Measurements from ENCODE around the gene CRKL.

The CRKL gene

DNA sequence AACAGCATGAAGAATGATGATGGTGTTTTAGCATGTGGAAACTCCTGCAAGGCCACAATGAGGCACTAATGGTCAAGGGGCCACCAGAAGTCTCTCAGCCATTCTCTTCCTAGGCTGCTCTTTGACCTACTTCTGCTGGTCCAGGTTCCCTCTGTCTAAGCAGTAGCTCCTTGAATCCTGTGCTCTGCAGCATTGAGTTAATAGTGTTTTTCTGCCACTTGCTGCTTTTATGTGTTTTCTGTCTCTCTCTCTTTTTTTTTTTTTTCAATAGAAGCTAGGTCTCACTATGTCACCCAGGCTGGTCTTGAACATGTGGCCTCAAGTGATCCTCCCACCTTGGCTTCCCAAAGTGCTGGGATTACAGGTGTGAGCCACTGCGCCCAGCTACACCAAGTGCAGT, 29.8 kb downstream of the CRKL start:
- no peak overlapping the region for H3K4me3 ChIP-seq (replicated peaks; ENCODE audit: insufficient read depth, low read length)
- no peak for DNase-seq (ENCODE audit: low read depth in 1 of 2, low spot score in 1 of 2)
- no peaks in the 10 kb centered on the region for H3K27me3 ChIP-seq (ENCODE audit: insufficient read depth, poor library complexity, severe bottlenecking)
- TF ChIP-seq, protein P1, sequence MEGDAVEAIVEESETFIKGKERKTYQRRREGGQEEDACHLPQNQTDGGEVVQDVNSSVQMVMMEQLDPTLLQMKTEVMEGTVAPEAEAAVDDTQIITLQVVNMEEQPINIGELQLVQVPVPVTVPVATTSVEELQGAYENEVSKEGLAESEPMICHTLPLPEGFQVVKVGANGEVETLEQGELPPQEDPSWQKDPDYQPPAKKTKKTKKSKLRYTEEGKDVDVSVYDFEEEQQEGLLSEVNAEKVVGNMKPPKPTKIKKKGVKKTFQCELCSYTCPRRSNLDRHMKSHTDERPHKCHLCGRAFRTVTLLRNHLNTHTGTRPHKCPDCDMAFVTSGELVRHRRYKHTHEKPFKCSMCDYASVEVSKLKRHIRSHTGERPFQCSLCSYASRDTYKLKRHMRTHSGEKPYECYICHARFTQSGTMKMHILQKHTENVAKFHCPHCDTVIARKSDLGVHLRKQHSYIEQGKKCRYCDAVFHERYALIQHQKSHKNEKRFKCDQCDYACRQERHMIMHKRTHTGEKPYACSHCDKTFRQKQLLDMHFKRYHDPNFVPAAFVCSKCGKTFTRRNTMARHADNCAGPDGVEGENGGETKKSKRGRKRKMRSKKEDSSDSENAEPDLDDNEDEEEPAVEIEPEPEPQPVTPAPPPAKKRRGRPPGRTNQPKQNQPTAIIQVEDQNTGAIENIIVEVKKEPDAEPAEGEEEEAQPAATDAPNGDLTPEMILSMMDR (IDR thresholded peaks at IDR 0.05; ENCODE audit: insufficient read depth, low read length), result no peak
- no peak overlapping the region for H3K27ac ChIP-seq (replicated peaks)

DNA sequence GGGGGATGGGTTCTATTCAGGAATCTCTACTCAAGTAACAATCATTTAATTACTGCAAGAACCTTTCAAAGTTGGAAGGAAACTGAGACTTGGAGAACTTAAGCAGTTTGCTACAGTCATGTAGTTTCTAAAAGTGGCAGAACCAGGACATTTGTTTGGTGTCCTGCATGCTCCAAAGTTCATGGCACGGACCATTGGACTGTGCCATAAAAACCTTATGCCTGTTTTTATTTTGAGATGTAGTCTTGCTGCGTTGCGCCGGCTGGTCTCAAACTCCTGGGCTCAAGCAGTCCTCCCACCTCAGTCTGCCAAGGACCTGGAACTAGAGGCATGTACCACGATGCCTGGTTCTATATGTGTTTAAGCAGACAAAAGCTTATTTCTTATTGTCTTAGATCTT, 31.2 kb downstream of the CRKL start:
- no peak overlapping the region for H3K4me3 ChIP-seq (replicated peaks; ENCODE audit: insufficient read depth, low read length)
- TF ChIP-seq GABPA (IDR thresholded peaks at IDR 0.05; ENCODE audit: low read depth) (no peak), SPI1 (IDR thresholded peaks at IDR 0.05; ENCODE audit: borderline replicate concordance, low read depth) (no peak), POLR2AphosphoS5 (IDR thresholded peaks at IDR 0.05; ENCODE audit: low read depth) (no peak)
- TF ChIP-seq, protein P1 (IDR thresholded peaks at IDR 0.05; ENCODE audit: insufficient read depth, low read length), result no peak
- TF ChIP-seq, protein P2, sequence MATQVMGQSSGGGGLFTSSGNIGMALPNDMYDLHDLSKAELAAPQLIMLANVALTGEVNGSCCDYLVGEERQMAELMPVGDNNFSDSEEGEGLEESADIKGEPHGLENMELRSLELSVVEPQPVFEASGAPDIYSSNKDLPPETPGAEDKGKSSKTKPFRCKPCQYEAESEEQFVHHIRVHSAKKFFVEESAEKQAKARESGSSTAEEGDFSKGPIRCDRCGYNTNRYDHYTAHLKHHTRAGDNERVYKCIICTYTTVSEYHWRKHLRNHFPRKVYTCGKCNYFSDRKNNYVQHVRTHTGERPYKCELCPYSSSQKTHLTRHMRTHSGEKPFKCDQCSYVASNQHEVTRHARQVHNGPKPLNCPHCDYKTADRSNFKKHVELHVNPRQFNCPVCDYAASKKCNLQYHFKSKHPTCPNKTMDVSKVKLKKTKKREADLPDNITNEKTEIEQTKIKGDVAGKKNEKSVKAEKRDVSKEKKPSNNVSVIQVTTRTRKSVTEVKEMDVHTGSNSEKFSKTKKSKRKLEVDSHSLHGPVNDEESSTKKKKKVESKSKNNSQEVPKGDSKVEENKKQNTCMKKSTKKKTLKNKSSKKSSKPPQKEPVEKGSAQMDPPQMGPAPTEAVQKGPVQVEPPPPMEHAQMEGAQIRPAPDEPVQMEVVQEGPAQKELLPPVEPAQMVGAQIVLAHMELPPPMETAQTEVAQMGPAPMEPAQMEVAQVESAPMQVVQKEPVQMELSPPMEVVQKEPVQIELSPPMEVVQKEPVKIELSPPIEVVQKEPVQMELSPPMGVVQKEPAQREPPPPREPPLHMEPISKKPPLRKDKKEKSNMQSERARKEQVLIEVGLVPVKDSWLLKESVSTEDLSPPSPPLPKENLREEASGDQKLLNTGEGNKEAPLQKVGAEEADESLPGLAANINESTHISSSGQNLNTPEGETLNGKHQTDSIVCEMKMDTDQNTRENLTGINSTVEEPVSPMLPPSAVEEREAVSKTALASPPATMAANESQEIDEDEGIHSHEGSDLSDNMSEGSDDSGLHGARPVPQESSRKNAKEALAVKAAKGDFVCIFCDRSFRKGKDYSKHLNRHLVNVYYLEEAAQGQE (IDR thresholded peaks at IDR 0.05; ENCODE audit: insufficient replicate concordance, low read depth), result no peak
- no peak overlapping the region for H3K27ac ChIP-seq (replicated peaks)
- no peak for DNase-seq (ENCODE audit: low read depth in 1 of 2, low spot score in 1 of 2)
- H3K27me3 ChIP-seq (ENCODE audit: insufficient read depth, poor library complexity, severe bottlenecking), result no peaks in the 10 kb centered on the region

DNA sequence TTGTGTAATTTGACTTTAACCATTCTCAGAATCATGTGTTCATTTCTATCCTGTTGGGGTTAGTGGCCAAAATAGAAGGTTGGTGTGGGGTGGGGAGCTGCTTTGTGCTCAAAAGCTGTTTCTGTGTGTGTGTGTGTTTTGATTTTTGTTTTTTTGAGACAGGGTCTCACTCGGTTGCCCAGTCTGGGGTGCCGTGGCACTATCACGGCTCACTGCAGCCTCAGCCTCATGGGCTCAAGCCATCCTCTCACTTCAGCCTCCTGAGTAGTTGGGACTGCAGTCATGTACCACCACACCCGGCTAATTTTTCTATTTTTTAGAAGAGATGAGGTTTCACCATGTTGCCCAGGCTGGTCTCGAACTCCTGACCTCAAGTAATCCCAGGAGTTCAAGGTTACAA, 31.8 kb downstream of the CRKL start:
- Histone ChIP-seq H3K4me3 (replicated peaks; ENCODE audit: insufficient read depth, low read length) (no peak overlapping the region), H3K27ac (replicated peaks) (no peak overlapping the region), H3K27me3 (ENCODE audit: insufficient read depth, poor library complexity, severe bottlenecking) (no peaks in the 10 kb centered on the region)
- DNase-seq (ENCODE audit: low read depth in 1 of 2, low spot score in 1 of 2), result no peak
- TF ChIP-seq, protein P2 (IDR thresholded peaks at IDR 0.05; ENCODE audit: insufficient replicate concordance, low read depth), result no peak
- TF ChIP-seq SPI1 (IDR thresholded peaks at IDR 0.05; ENCODE audit: borderline replicate concordance, low read depth), result no peak
- TF ChIP-seq GABPA (IDR thresholded peaks at IDR 0.05; ENCODE audit: low read depth), result no peak
- TF ChIP-seq, protein P1 (IDR thresholded peaks at IDR 0.05; ENCODE audit: insufficient read depth, low read length), result no peak
- TF ChIP-seq POLR2AphosphoS5 (IDR thresholded peaks at IDR 0.05; ENCODE audit: low read depth), result no peak

DNA sequence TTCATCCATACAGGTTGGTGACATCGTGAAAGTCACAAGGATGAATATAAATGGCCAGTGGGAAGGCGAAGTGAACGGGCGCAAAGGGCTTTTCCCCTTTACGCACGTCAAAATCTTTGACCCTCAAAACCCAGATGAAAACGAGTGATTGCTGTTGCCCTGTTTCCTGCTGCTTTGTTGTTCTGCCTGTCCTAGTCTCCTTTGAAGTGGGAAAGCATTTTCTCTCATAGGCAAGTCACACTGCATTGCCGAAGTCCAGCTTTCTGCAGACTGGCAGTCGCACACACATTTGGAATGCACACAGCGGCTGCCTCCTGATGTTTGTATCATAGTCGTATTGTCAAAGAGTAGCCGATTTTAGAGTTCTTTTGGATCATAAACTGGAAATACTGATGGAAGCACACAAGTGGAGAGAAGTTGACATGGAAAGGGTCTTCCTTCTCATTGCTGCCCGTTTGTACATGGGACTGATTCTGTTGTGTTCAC, 32.5 kb downstream of the CRKL start:
- no peak overlapping the region for H3K27ac ChIP-seq (replicated peaks)
- DNase-seq (ENCODE audit: low read depth in 1 of 2, low spot score in 1 of 2), result no peak
- H3K4me3 ChIP-seq (replicated peaks; ENCODE audit: insufficient read depth, low read length), result no peak overlapping the region
- H3K27me3 ChIP-seq (ENCODE audit: insufficient read depth, poor library complexity, severe bottlenecking), result no peaks in the 10 kb centered on the region
- TF ChIP-seq, protein P2 (IDR thresholded peaks at IDR 0.05; ENCODE audit: insufficient replicate concordance, low read depth), result no peak
- TF ChIP-seq POLR2AphosphoS5 (IDR thresholded peaks at IDR 0.05; ENCODE audit: low read depth), result no peak
- TF ChIP-seq SPI1 (IDR thresholded peaks at IDR 0.05; ENCODE audit: borderline replicate concordance, low read depth), result no peak
- TF ChIP-seq, protein P1 (IDR thresholded peaks at IDR 0.05; ENCODE audit: insufficient read depth, low read length), result no peak
- no peak for TF ChIP-seq GABPA (IDR thresholded peaks at IDR 0.05; ENCODE audit: low read depth)
